Mucosa of rectum (tissue), 2 donors: ENCODE measurements around the gene WBP11.
"Not testable (repeated sequence)": the region's sequence is repeated elsewhere in the genome, so short reads cannot be mapped to it uniquely, and the experiment has no call there.

Experiments
- H3K27ac ChIP-seq, 2 donors: one replicate each; pipeline ENCODE4 v1.7.0; 2013; ENCODE audit warnings: inconsistent platforms in 2 of 2, low read depth in 2 of 2, low read length in 2 of 2
- H3K27me3 ChIP-seq, 2 donors: one replicate each; pipeline ENCODE4 v1.7.0; 2013; ENCODE audit warnings: low read length in 2 of 2; ENCODE audit not compliant: control insufficient read depth in 2 of 2, insufficient read depth in 2 of 2
- H3K36me3 ChIP-seq, 2 donors: one replicate each; pipeline ENCODE4 v1.7.0; 2013; ENCODE audit warnings: low read length in 2 of 2; ENCODE audit not compliant: control insufficient read depth in 2 of 2, insufficient read depth in 2 of 2
- H3K4me1 ChIP-seq, 2 donors: one replicate each; pipeline ENCODE4 v1.7.0; 2013; ENCODE audit warnings: low read length in 2 of 2, mild to moderate bottlenecking in 1 of 2; ENCODE audit not compliant: control insufficient read depth in 2 of 2, insufficient read depth in 2 of 2
- H3K4me3 ChIP-seq, 2 donors: one replicate each; pipeline ENCODE4 v1.7.0; 2013; ENCODE audit warnings: low read length in 2 of 2
- H3K9ac ChIP-seq, 2 donors: one replicate each; pipeline ENCODE4 v1.7.0; 2013; ENCODE audit warnings: low read length in 2 of 2, low read depth in 1 of 2, mild to moderate bottlenecking in 1 of 2
- H3K9me3 ChIP-seq, 2 donors: one replicate each; pipeline ENCODE4 v1.7.0; 2013; ENCODE audit warnings: low read length in 2 of 2; ENCODE audit not compliant: control insufficient read depth in 2 of 2
- donor health status: healthy.
- donor health status: Normal muscosa, but diverticular disease.

The WBP11 gene

GRCh38 chr12:14736441-14736840 lies 66.8 kb downstream of the WBP11 start:
- not testable (repeated sequence) for H3K4me1 ChIP-seq, H3K36me3 ChIP-seq, H3K27ac ChIP-seq, H3K27me3 ChIP-seq, H3K9me3 ChIP-seq, H3K9ac ChIP-seq, H3K4me3 ChIP-seq
